Esophagus squamous epithelium (tissue), 4 donors: Measurements from ENCODE around the gene INPP5F.

ENCODE experiments used
- POLR2A ChIP-seq, 4 donors: fragments of 450-650 bp; IDR thresholded peaks; one replicate each; pipeline ENCODE4 v1.6.1; 2017; ENCODE audit warnings: antibody characterized with exemption in 4 of 4, mild to moderate bottlenecking in 4 of 4, moderate library complexity in 3 of 4
- TF ChIP-seq, protein P1 (sequence below), 6 experiments: fragments of 450-650 bp in 4 of 6; fragments of 200-600 bp in 2 of 6; sonication (generic) in 2 of 6; IDR thresholded peaks; one replicate each; pipeline ENCODE4 v1.5.1; 2016 to 2019; ENCODE audit warnings: antibody characterized with exemption in 6 of 6, mild to moderate bottlenecking in 4 of 6, moderate library complexity in 4 of 6

- TF ChIP-seq, protein P1, sequence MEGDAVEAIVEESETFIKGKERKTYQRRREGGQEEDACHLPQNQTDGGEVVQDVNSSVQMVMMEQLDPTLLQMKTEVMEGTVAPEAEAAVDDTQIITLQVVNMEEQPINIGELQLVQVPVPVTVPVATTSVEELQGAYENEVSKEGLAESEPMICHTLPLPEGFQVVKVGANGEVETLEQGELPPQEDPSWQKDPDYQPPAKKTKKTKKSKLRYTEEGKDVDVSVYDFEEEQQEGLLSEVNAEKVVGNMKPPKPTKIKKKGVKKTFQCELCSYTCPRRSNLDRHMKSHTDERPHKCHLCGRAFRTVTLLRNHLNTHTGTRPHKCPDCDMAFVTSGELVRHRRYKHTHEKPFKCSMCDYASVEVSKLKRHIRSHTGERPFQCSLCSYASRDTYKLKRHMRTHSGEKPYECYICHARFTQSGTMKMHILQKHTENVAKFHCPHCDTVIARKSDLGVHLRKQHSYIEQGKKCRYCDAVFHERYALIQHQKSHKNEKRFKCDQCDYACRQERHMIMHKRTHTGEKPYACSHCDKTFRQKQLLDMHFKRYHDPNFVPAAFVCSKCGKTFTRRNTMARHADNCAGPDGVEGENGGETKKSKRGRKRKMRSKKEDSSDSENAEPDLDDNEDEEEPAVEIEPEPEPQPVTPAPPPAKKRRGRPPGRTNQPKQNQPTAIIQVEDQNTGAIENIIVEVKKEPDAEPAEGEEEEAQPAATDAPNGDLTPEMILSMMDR (IDR thresholded peaks at IDR 0.05): no peak
- no peak for TF ChIP-seq POLR2A (IDR thresholded peaks at IDR 0.05)
These were observed 35.3 kb downstream of the INPP5F start for GRCh38 chr10:119761106-119761505.
